Common myeloid progenitor, CD34-positive (primary cell): ENCODE results near the gene ANXA11.

Source experiments
- CTCF ChIA-PET: fragments of 350-600 bp; sonication (Branson Sonifier 250); formaldehyde crosslinking; loops from one replicate; lab custom pipeline; 2021; ENCODE audit warnings: antibody characterized with exemption; lab: Charles Lee
- POLR2A ChIA-PET: fragments of 350-600 bp; sonication (Branson Sonifier 250); formaldehyde crosslinking; loops from one replicate; lab custom pipeline; 2021; ENCODE audit warnings: antibody characterized with exemption; lab: Charles Lee
- DNase-seq, 3 donors: peaks; one replicate each; pipeline versions ENCODE4 v3.0.0 to v3.0.0-alpha.2; 2013
- H3K27ac ChIP-seq, 2 experiments: 1 replicate in 1 of 2; 2 replicates in 1 of 2; pipeline ENCODE4 v1.7.0; 2013; ENCODE audit warnings: inconsistent platforms in 2 of 2, low read length in 2 of 2, mild to moderate bottlenecking in 2 of 2, low read depth in 1 of 2, moderate library complexity in 1 of 2; ENCODE audit not compliant: severe bottlenecking in 2 of 2, insufficient read depth in 1 of 2, poor library complexity in 1 of 2
- H3K27me3 ChIP-seq, 5 experiments: replicated peaks in 2 of 5; 1 replicate in 3 of 5; 2 replicates in 2 of 5; pipeline versions ENCODE4 v1.6.1 to v1.7.0; 2013; ENCODE audit warnings: low read length in 4 of 5, mild to moderate bottlenecking in 2 of 5, moderate library complexity in 2 of 5, inconsistent platforms in 1 of 5; ENCODE audit not compliant: insufficient read depth in 5 of 5, control insufficient read depth in 4 of 5
- H3K36me3 ChIP-seq, 4 experiments: 1 replicate in 2 of 4; 2 replicates in 2 of 4; pipeline versions ENCODE4 v1.6.1 to v1.7.0; 2013; ENCODE audit warnings: low read length in 3 of 4, control low read depth in 1 of 4, mild to moderate bottlenecking in 1 of 4; ENCODE audit not compliant: control insufficient read depth in 4 of 4, insufficient read depth in 4 of 4
- H3K4me1 ChIP-seq, 4 experiments: 1 replicate in 3 of 4; 2 replicates in 1 of 4; pipeline versions ENCODE4 v1.6.1 to v1.7.1; 2013; ENCODE audit warnings: low read length in 3 of 4, mild to moderate bottlenecking in 3 of 4, control low read depth in 1 of 4, inconsistent platforms in 1 of 4, moderate library complexity in 1 of 4; ENCODE audit not compliant: control insufficient read depth in 4 of 4, insufficient read depth in 4 of 4; ENCODE audit errors: control extremely low read depth in 1 of 4
- H3K4me3 ChIP-seq, 7 experiments: 1 replicate in 4 of 7; 2 replicates in 3 of 7; pipeline versions ENCODE4 v1.5.1 to v1.7.0; 2013; ENCODE audit warnings: mild to moderate bottlenecking in 7 of 7, low read length in 6 of 7, moderate library complexity in 6 of 7, inconsistent platforms in 2 of 7, low read depth in 2 of 7, control low read depth in 1 of 7; ENCODE audit not compliant: insufficient read depth in 4 of 7, control insufficient read depth in 1 of 7; ENCODE audit errors: extremely low read depth in 1 of 7
- H3K9me3 ChIP-seq, 5 experiments: 1 replicate in 4 of 5; 2 replicates in 1 of 5; pipeline versions ENCODE4 v1.6.1 to v1.7.1; 2013; ENCODE audit warnings: low read length in 4 of 5, mild to moderate bottlenecking in 2 of 5, inconsistent platforms in 1 of 5, low read depth in 1 of 5, moderate library complexity in 1 of 5; ENCODE audit not compliant: control insufficient read depth in 4 of 5, insufficient read depth in 2 of 5; ENCODE audit errors: control extremely low read depth in 1 of 5
- WGBS: methylation state at CpG from one replicate; pipeline ENCODE4 v1.1.5; 2013; ENCODE audit not compliant: insufficient coverage; 5-methylcytosine and 5-hydroxymethylcytosine counted together

ANXA11 gene

GRCh38 chr10:80174641-80175395, 30.5 kb downstream of the ANXA11 start:
- Histone ChIP-seq H3K4me3 (no peak overlapping the region), H3K27ac (no peak overlapping the region), H3K9me3 (no peaks in the 10 kb centered on the region), H3K4me1 (peaks cover 0 to 3% (median 0%) of the 10 kb centered on the region in 4 experiments), H3K36me3 (peaks cover 2 to 48% (median 10%) of the 10 kb centered on the region in 4 experiments), H3K27me3 (no peaks in the 10 kb centered on the region)
- ChIA-PET POLR2A (interaction anchor here (1.4 kb wide), 1 partner anchor 30 kb away, joined by 4 read pairs; no protein-coding TSS in a partner anchor), CTCF (interaction anchor here (0.7 to 3.0 kb wide), 3 partner anchors 9 to 33 kb away, joined by 3 to 11 read pairs (median 4); no protein-coding TSS in a partner anchor)
- 100% methylated on average over 10 of the region's 15 CpGs for WGBS
- no peak for DNase-seq

GRCh38 chr10:80173466-80173865, 31.9 kb downstream of the ANXA11 start:
- 81% methylated on average over 6 of the region's 6 CpGs for WGBS

GRCh38 chr10:80172896-80173295, 32.4 kb downstream of the ANXA11 start:
- ChIA-PET CTCF (interaction anchor here (0.7 to 3.1 kb wide), 2 partner anchors 12 to 26 kb away, joined by 3 to 16 read pairs; no protein-coding TSS in a partner anchor), POLR2A (no interaction called here)
- no peaks in the 10 kb centered on the region for H3K9me3 ChIP-seq
- 100% methylated on average over 5 of the region's 5 CpGs for WGBS
- peaks cover 4 to 56% (median 12%) of the 10 kb centered on the region in 4 experiments for H3K36me3 ChIP-seq
- no peaks in the 10 kb centered on the region for H3K27me3 ChIP-seq
- no peak for DNase-seq
- H3K4me3 ChIP-seq = no peak overlapping the region
- H3K4me1 ChIP-seq = peaks cover 0 to 3% (median 0%) of the 10 kb centered on the region in 4 experiments
- H3K27ac ChIP-seq = no peak overlapping the region

More at GRCh38 chr10:80173466-80173865, 31.9 kb downstream of the ANXA11 start:
- Histone ChIP-seq H3K27ac (no peak overlapping the region), H3K27me3 (no peaks in the 10 kb centered on the region), H3K36me3 (peaks cover 4 to 56% (median 12%) of the 10 kb centered on the region in 4 experiments), H3K9me3 (no peaks in the 10 kb centered on the region), H3K4me1 (peaks cover 0 to 3% (median 0%) of the 10 kb centered on the region in 4 experiments), H3K4me3 (no peak overlapping the region)
- DNase-seq = no peak
- POLR2A ChIA-PET = interaction anchor here (0.7 kb wide), 1 partner anchor 30 kb away, joined by 4 read pairs; no protein-coding TSS in a partner anchor
- CTCF ChIA-PET = interaction anchor here (3.1 kb wide), 1 partner anchor 12 kb away, joined by 16 read pairs; no protein-coding TSS in a partner anchor

DNA sequence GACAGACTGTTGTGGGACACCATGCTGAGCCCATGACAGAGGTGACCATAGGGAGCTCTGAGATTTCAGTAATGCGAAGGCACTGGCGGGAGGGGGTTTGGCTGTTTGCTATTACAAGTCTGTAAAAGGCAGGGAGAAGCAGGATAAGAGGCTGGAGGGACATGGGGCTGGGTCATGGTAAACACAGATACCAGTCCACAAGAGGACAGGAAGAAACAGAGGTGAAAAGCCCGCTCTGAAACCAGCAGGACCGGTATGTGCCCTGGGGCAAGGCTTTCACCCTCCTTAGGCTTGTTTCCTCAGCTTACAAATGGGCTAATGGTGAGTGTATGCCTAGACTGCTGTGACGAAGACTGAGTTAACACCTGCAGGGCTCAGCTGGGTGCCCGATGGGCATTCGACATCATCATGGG, 34.1 kb downstream of the ANXA11 start:
- Histone ChIP-seq H3K4me1 (peaks cover 0 to 3% (median 0%) of the 10 kb centered on the region in 4 experiments), H3K27me3 (no peaks in the 10 kb centered on the region), H3K36me3 (peaks cover 4 to 66% (median 20%) of the 10 kb centered on the region in 4 experiments), H3K27ac (no peak overlapping the region), H3K4me3 (no peak overlapping the region), H3K9me3 (no peaks in the 10 kb centered on the region)
- no peak for DNase-seq
- POLR2A ChIA-PET = no interaction called here
- CTCF ChIA-PET = interaction anchor here (0.8 to 3.1 kb wide), 4 partner anchors 10 to 30 kb away, joined by 3 to 16 read pairs (median 3); no protein-coding TSS in a partner anchor
- 98% methylated on average over 7 of the region's 7 CpGs for WGBS

DNA sequence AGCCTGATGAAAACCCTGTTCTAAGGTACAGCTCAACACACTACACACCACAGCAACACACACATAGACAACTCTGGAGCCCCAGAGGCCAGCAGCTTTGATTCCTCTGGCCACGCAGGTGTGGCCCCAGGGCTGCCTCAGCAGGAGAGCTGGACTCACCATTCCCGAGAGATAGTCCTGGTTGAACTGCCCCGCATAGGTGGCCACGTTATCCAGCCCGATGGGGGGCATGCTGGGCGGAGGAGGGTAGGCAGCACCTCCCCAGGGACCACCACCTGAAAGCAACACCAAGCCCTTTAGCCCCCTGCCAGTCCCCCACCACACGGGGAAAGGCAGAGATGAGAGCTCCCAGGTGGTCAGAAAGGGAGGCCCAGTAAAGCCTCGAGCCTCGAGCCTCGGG, 34.7 kb downstream of the ANXA11 start:
- no peaks in the 10 kb centered on the region for H3K27me3 ChIP-seq
- H3K27ac ChIP-seq = no peak overlapping the region
- ChIA-PET CTCF (interaction anchor here (3.1 kb wide), 1 partner anchor 9 kb away, joined by 16 read pairs; no protein-coding TSS in a partner anchor), POLR2A (no interaction called here)
- H3K9me3 ChIP-seq = no peaks in the 10 kb centered on the region
- 98% methylated on average over 9 of the region's 10 CpGs for WGBS
- H3K4me1 ChIP-seq = peaks cover 0 to 3% (median 0%) of the 10 kb centered on the region in 4 experiments
- no peak overlapping the region for H3K4me3 ChIP-seq
- peaks cover 7 to 71% (median 24%) of the 10 kb centered on the region in 4 experiments for H3K36me3 ChIP-seq
- DNase-seq = no peak

GRCh38 chr10:80170026-80170425, 35.3 kb downstream of the ANXA11 start:
- Histone ChIP-seq H3K27ac (no peak overlapping the region), H3K9me3 (no peaks in the 10 kb centered on the region), H3K4me3 (no peak overlapping the region), H3K27me3 (no peaks in the 10 kb centered on the region), H3K36me3 (peaks cover 7 to 76% (median 29%) of the 10 kb centered on the region in 4 experiments), H3K4me1 (peaks cover 0 to 3% (median 0%) of the 10 kb centered on the region in 4 experiments)
- POLR2A ChIA-PET = no interaction called here
- no peak for DNase-seq
- CTCF ChIA-PET = interaction anchor here (0.7 kb wide), 1 partner anchor 18 kb away, joined by 3 read pairs; no protein-coding TSS in a partner anchor
- 92% methylated on average over 2 of the region's 4 CpGs for WGBS
